GM21390 (cell line): Measurements from ENCODE around the gene RBM10.
A peak's percentile ranks its signal among the peaks of the same experiment; 100 is the strongest.
"Not testable (repeated sequence)": the region's sequence is repeated elsewhere in the genome, so short reads cannot be mapped to it uniquely, and the experiment has no call there.

Experiments
- ATAC-seq: cut with Tn5 transposase; IDR thresholded peaks from one replicate; pipeline ENCODE4 v1.9.1; 2021; ENCODE audit not compliant: unreplicated experiment

The RBM10 gene, protein sequence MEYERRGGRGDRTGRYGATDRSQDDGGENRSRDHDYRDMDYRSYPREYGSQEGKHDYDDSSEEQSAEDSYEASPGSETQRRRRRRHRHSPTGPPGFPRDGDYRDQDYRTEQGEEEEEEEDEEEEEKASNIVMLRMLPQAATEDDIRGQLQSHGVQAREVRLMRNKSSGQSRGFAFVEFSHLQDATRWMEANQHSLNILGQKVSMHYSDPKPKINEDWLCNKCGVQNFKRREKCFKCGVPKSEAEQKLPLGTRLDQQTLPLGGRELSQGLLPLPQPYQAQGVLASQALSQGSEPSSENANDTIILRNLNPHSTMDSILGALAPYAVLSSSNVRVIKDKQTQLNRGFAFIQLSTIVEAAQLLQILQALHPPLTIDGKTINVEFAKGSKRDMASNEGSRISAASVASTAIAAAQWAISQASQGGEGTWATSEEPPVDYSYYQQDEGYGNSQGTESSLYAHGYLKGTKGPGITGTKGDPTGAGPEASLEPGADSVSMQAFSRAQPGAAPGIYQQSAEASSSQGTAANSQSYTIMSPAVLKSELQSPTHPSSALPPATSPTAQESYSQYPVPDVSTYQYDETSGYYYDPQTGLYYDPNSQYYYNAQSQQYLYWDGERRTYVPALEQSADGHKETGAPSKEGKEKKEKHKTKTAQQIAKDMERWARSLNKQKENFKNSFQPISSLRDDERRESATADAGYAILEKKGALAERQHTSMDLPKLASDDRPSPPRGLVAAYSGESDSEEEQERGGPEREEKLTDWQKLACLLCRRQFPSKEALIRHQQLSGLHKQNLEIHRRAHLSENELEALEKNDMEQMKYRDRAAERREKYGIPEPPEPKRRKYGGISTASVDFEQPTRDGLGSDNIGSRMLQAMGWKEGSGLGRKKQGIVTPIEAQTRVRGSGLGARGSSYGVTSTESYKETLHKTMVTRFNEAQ

DNA sequence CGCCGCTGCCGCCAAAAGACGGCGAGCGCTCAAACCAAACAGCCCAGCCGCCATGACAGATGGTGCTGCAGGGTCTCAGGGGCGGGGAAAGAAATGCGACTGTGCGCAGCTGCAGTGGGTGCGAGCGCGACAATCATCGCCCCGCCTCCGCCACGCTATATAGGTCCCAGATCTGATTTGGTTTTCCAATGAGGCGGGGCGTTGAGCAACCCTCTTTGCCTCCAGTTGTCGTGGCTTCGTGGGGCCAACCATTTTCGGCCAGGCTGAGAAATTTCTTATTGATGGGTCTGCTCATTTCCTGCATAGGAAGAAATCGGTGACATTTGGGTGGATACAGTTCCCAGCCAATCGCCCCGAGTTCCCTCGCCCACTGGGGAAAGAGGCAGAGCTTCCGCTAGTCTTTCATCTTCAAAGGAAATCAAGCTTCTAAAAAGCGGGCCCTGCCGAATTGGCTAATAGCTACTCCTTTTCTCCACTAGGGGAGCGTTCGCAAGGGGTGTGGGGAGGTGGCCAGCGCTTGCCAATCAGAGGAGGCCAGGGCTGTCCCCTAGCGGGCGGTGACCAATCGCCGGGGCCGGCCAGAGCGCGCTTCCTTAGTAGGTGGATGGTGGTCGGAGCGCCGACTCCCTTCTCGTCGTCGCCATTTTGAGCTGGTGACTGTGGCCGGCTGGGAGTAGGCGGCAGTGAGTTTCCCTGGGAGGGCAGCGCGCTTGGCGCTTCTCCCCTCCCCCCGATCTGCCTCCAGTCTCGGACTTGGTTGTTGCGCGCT, at the start of gene RBM10, which contains the start of gene NDUFB11:
Gene RBM10 (plus strand): TSS at position 596 of the 769 bp plus-strand sequence. CDS start 2,261 bp downstream, outside the sequence.
Gene NDUFB11 (minus strand): TSS at position 77 of the 769 bp plus-strand sequence. CDS start 23 bp downstream, at position 54.
- ATAC-seq = peak; percentile 89

DNA sequence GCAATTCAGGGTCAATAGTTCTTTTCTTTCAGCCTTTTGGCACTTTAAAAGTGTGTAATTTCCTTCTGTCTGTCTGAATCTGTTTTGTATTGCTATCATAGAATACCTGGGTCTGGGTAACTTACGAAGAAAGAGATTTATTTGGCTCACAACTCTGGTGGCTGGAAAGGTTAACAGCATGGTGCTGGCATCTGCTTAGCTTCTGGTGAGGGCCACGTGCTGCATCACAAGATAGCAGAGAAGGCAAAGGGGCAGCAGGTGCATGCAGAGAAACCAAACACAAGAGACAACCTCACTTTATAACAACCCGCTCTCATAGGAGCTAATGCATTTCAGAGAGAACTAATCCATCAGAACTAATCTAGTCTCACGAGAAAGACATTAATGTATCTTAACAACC, 48.0 kb upstream of the RBM10 start:
- ATAC-seq = no peak

DNA sequence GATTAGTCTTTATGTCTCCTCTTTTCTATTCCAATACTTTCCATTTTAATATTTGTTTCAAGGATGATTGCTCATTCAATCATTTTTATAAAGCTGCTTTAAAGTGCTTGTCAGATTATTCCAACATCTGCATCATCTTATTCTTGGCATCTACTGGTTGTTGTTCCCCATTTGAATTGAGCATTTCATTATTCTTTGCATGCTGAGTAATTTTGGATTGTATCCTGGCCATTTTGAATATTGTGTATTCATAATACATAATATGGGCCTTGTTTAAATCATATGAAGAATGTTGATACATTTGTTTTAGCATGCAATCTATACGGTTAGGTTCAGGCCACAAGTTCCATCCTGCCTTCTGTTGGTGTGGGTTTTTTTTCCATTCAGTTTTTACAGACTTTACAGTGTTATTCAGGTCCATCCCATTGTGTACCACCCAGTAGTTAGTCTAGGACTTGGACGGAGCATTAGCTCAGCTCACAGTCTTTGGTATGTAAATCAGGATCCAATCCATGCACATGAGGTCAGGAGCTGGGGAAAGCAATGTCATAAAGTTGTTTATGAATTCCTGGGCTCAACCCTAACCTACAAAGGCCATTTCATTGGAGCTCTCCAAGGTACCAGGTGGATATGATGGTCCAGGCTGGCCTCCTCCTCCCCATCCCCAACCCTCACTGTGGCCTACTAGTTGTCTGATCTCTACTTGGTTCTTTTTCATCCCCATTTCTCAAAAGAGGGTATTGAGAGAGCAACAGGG, 46.5 kb upstream of the RBM10 start:
- no peak for ATAC-seq

DNA sequence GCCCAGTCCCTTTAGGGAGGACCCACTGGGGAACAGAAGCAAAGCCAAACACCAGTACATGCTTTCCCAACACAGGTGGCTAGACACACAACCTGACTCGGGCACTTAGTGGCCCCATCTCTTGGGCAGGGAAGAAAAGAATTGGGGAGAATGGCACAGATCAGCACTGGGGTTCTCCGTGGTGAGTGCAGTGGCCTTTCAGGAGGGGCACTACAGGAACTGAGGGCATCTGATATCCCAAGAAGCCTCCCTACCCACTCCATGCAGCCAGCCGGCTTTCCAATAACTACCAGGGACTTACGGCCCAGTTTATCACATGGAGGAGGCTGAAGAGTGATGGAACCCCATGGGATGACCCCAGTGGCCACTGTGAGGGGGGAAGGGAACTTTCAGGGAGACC, 43.8 kb upstream of the RBM10 start:
- ATAC-seq = no peak

DNA sequence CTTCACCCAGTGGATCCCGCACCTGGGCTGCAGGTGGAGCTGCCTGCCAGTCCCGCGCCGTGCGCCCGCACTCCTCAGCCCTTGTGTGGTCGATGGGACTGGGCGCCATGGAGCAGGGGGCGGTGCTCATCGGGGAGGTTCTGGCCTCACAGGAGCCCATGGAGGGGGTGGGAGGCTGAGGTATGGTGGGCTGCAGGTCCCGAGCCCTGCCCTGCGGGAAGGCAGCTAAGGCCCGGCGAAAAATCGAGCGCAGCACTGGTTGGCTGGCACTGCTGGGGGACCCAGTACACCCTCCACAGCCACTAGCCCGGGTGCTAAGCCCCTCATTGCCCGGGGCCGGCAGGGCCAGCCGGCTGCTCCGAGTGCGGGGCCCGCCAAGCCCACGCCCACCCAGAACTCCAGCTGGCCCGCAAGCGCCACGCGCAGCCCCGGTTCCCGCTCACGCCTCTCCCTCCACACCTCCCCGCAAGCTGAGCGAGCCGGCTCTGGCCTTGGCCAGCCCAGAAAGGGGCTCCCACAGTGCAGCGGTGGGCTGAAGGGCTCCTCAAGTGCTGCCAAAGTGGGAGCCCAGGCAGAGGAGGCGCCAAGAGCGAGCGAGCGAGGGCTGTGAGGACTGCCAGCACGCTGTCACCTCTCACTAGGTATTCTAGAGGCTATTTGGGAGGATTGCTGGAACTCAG, 33.9 kb upstream of the RBM10 start:
- ATAC-seq = not testable (repeated sequence)

DNA sequence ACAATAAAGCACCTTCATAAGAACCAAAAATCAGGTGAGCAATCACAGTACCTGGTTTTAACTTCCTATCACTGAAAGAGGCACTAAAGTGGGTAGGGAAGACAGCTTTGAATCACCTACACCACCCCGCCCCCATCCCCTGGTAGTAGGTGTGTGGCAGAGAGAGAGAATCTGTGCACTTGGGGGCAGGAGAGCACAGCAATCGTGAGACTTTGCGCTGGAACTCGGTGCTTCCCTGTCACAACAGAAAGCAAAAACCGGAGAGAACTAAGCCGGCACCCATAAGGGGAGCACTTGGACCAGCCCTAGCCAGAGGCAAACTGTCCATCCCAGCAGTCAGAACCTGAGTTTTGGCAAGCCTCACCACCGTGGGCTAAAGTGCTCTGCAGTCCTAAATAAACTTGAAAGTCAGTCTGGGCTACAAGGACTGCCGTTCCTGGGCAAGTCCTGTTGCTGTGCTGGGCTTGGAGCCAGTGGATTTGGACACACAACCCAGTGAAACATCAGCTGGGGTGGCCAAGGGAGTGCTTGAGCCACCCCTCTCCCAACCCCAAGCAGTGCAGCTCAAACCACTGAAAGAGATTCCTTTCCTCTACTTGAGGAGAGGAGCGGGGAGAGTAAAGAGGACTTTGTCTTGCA, 32.6 kb upstream of the RBM10 start:
- no peak for ATAC-seq

DNA sequence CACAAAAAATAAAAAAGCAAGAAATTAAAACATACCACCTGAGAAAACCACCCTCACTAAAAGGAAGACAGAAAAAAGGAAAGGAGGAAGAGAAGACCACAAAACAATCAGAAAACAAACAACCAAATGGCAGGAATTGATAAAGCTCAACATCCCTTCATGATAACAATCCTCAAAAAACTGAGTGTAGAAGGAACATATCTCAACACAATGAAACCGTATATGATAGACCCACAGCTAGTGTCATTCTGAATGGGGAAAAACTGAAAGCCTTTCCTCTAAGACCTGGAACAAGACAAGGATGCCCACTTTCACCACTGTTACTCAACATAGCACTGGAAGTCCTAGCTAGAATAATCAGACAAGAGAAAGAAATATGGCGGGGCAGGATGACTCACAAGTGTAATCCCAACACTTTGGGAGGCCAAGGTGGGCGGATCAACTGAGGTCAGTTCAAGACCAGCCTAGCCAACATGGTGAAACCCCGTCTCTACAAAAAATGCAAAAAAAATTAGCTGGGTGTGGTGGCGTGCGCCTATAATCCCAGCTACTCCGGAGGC, 28.4 kb upstream of the RBM10 start:
- ATAC-seq = not testable (repeated sequence)

DNA sequence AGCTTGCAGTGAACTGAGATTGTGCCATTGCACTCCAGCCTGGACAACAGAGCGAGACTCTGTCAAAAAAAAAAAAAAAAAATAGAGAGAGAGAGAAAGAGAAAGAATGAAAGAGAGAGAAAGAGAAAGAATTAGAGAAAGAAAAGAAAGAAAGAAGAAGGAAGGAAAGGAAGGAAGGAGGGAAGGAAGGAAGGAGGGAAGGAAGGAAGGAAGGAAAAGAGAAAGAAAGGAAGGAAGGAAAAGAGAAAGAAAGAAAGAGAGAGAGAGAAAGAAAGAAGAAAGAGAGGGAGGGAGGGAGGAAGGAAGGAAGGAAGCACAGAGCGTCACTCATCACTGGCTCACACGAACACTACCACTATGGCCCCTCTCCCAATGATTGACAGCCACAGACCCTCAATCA, 20.6 kb upstream of the RBM10 start:
- ATAC-seq = not testable (repeated sequence)

DNA sequence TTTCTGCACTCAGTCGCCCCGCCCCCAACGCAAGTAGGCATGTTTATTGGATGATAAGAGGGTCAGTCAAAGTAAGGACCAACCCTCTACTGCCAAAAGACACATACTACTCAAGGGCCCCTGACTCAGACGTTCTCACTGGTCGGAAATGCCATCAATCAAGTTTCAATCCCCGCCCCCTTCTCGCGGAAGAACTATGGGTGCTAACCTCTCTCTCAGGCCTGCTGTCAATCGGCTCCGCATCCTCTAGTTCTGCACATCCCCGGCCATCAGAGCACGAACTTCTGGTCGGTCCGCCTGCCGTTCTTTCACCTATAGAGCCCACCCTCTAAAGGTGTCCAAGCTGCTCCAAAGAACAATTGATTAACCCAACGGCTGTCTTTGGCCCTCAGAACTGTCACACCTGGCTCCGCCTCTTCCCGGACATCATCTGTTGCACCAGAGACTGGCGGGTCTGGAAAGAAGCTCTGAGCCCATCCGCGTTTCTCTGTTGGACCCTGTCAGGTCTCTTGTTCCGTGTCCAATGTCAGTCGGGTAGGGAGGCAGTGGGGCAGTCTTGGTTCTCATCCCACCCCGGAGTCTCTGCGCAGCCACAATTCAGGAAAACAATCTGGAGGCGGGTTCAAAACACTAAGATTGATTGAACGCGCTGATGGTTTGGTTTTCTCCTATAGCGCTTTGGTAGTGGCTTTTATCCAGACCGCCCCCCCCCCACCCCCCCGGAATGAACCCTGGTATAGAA, 15.7 kb upstream of the RBM10 start:
- ATAC-seq = peak; percentile 97

DNA sequence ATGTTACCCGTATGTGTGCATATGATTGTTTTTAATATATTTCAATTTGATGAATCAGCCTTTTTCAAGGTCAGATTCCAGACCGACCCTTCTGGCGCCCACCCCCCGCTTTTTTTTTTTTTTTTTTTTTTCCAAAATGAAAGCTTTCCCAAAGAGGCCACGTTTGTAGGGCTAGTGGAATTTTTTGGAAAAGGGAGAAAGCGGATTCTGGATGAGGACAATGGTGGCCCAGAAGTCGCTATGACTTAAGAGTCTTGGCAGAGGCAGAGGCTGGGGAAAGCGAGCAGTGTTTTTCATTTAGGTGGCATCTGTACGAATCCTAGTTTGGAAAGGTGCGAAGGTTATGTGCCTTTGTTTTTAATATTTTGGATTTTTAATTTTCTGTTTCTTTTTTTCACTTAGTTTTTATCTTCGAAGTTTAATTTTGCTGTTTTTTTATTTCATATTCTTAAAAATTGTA, 15.1 kb upstream of the RBM10 start:
- no peak for ATAC-seq

DNA sequence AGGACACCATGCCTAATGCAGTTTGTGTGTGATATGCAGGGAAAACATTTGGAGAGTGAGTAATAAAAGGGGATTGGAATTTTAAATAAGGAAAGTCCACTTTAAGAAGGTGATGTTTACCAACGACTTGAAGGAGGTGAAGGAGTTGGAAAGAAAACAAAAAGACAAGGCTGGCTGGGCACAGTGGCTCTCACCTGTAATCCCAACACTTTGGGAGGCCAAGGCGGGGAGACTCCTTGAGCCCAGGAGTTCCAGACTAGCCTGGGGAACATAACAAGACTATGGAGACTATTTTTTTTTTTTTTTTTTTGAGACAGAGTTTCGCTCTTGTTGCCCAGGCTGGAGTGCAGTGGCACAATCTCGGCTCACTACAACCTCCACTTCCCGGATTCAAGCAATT, 11.5 kb upstream of the RBM10 start:
- no peak for ATAC-seq

DNA sequence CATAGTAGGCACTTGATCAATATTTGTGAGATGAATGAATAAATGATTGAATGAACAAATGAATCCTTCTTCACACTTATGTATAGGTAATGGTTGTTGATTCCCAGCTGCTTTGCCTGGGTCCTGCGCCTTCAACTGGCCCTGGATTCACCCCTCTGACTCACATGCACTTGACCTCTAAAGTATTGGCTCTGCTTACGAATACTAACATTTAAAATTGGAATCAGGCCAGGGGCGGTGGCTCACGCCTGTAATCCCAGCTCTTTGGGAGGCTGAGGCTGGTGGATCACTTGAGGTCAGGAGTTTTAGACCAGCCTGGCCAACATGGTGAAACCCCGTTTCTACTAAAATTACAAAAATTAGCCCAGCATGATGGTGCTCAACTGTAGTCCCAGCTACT, 9.4 kb upstream of the RBM10 start:
- ATAC-seq = not testable (repeated sequence)

DNA sequence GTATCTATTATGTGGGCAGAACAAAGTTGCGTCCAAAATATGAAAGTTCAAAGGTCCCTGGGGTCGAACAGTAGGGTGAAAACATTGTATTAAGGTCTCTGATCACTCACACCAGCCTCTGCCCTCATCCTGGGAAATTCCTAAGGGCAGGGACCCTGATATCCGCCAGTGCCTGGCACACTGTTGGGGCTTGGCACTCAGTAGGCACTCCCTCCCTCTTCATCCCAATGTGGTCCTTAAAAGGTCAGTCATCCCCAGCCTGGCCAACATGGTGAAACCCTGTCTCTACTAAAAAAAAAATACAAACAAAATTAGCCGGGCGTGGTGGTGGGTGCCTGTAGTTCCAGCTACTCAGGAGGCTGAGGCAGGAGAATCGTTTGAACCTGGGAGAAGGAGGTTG, 6.8 kb upstream of the RBM10 start:
- ATAC-seq = no peak

DNA sequence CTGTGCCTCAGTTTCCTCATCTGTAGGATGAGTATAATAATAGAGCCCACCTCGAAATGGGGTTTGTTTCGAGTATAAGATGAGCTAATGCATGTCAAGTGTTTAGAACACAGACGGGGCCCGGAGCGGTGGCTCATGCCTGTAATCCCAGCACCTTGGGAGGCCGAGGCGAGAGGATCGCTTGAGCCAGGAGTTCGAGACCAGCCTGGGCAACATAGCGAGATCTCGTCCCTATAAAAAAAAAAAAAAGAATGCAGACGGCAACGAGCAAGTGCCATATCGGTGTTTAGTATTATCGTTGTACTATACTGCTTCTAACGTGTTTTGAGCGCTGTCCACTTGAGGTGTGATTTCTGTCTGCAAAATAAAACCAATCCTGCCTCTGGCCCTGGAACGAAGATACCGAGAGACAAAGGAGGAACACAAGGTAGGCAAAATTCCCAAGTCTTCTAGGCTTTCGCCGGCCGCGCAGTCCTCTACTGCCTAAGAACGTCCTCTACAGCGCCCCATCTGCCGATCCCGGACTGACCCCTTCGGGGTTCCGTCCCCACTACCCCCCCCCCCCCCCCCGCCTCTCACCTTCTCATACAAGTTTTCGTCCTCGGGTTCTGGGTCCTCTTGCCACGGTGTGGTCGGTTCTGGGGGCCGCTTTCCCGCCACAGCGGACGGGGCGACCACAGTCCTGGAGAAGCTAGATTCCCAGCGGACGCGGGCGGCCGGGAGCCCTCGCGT, 961 bp upstream of the RBM10 start:
- peak; percentile 6 for ATAC-seq

DNA sequence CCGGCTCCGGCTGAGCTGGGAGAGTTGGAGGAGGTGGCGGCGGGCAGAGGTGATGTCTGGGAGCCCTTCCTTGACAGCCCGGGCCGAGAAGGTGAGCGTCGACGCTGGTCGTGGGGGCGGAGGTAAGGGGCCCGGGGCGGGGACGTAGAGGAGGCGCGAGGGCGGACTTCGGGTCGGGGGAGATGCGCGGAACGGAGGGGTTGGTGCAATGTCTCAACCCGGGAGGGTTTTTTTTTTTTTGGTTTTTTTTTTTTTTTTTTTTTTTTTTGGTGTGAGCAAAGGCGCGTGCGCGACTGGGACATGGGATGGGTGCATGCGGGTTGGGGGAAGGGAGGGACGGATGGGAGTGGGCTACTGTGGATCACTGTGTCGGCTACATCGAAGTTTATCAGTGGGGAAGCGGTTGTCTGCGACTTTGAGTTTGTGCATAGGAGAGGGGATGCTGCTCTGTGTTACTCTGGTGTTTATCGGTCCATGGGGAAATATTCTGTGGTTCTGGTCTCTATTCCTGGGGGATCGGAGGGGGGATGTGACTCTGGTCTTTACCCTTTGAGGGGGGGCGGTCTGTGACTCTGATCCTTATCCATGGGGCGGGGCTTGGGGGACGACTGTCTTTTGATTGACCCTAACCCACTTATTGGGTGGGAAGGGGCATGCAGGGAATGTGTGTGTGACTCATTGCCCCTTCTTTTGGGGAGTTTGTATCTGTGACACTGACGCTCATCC, 537 bp downstream of the RBM10 start:
- ATAC-seq = peak; percentile 12

DNA sequence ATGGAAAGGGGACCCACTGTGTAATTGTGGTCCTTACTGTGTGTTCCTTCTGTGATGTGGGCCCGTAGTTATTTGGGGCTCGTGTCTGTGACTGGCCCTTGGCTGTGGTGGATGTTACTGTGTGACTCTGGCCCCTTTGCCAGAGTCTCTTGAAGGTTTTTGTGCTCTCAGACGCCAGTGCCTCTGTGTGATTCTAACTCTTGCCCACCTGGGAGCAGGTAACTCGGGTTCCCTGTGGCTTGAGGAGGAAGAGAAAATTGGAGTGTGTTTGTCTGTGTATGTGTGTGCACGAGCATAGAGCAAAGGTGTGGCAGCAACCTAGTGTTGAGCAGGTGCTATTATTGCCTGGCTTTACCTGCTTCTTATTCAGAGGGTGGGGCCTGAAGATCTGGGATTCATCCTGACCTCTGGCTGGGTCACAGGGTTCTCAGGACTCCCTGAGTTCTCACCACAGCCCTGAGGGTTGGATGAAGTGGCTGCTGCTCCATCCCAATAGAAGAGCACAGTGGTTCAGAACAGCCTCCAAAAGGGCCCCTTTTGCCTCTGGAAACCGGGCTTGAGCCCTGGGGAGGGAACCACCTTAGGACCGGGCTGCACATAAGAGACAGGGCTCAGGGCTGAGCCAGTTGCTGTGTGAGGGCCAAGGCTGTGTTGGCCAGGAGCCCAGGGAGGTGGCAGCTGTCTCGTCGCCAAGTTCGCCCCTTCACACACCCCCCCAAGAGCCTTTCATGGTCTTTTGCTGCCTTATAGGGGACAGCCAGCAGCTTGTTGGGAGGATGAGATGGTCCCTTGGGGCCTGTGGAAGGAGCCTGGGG, 1.3 kb downstream of the RBM10 start:
- ATAC-seq = no peak
